Cortex of kidney (tissue), 1 donor: ENCODE data around the gene AKNA.

Source experiments
- DNase-seq: peaks from one replicate; lab custom pipeline; 2025; lab: John Stamatoyannopoulos, UW

The AKNA gene

GRCh38 chr9:114414346-114414745 is 26.6 kb upstream of the AKNA start:
- DNase-seq, result no peak

GRCh38 chr9:114413861-114414301 is 26.1 kb upstream of the AKNA start:
- no peak for DNase-seq

- DNase-seq, result no peak
Measured at GRCh38 chr9:114412048-114412683, 24.4 kb upstream of the AKNA start.

- DNase-seq, result no peak
Measured at GRCh38 chr9:114411452-114411851, 23.7 kb upstream of the AKNA start.

- DNase-seq, result no peak
Measured at GRCh38 chr9:114410910-114411309, 23.1 kb upstream of the AKNA start.

DNA sequence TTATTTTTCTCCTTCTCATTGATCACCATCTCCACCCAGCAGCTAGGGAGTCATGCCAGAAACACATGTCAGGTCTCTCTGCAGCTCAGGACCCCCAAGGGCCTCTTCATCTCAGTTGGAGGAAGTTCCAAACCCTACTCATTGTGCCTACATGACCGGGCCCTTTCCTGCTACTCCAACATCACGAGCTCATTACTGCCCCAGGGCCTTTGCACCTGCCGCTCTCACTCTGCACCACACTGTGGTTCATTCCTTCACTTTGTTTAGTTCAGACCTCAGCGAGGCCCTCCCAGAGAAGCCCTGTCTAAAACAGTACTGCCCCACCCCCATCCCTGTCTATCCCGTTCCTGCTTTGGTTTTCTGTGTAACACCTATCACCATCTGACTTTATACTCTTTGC is 22.1 kb upstream of the AKNA start:
- DNase-seq, result no peak

- no peak for DNase-seq
Measured at GRCh38 chr9:114409103-114409780, 21.5 kb upstream of the AKNA start.

DNA sequence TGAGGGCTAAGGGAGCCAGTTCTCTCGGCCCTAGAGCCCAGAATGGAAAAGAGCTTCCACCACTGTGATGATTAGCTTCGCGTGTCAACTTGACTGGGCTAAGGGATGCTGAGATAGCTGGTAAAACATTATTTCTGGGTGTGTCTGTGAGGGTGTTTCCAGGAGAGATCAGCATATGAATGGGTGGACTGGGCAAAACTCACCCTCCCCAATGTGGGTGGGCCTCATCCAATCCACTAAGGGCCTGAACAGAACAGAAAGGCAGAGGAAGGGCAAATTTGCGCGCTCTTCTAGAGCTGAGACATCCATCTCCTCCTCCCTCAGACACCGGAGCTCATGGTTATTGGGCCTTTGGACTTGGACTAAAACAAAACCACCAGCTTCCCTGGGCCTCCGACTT is 20.9 kb upstream of the AKNA start:
- DNase-seq, result no peak

GRCh38 chr9:114407889-114408288 is 20.1 kb upstream of the AKNA start:
- DNase-seq, result no peak

DNA sequence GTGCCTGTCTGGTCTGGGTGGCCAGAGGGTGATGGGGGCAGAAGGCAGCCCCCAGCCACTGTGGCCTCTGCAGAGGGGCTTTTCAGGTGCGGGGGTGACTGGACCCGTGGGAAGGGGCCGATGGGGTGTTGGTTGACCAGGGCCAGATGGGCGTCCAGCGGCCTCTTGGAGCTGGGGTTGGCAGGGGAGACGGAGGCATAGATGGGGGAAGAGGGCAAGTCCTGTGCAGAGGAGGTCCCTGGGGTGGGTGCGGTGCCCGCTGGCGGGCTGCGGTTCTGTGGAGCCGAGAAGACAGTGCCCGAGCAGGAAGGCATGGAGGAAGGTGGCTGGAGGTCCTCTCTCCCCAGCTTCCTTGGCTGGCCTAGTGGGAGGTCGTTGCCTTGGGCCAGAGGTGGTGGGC is 18.7 kb upstream of the AKNA start:
- no peak for DNase-seq

GRCh38 chr9:114405294-114406034 is 17.7 kb upstream of the AKNA start:
- no peak for DNase-seq

DNA sequence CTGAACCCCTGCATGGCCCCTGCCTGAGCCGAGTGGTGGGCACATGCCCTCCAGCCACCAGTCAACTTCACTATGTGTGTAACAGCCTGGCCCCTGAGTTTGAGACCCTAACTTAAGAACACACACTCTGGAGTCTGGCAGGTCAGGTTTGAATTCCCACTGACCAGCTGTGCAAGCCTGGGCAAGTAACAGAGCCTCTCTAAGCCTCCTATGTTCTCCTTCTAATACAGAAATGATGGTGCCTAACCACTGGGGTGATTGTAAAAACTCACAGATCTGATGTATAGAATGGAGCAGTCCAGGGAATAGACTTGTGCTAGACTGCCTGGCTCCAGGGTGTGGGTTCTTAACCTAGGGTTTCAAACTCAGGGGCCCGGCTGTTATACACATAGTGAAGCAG is 16.7 kb upstream of the AKNA start:
- no peak for DNase-seq

DNA sequence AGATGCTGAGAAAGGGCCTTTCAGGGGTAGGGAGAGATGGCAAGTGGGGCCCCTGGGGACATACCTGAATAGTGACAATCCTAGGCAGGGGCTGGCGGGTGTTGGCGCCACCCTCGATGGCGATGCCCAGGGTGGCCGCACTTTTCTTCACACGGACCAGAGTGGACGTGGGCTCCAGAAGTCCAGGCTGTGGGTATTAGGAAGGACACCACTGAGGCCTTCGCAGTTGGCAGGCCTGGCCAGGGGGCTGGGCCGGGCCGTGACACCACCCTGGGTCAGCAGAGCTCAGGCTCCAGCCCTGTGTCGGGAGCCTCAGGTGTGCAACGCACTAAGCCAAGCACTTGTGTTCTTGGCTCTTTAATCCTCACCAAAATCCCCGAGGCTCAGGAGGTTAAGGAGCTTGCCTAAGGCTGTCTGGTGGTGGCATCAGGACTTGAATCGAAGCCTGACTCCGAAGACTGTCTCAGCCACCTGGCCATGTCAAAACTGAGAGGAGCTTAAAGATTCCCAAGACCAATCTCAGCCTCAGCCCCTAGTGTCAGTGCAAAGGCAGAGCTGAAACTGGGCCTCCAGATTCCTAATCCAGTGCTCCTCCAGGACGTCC is 15.5 kb upstream of the AKNA start:
- DNase-seq, result no peak

GRCh38 chr9:114401344-114401743 is 13.6 kb upstream of the AKNA start:
- no peak for DNase-seq

- no peak for DNase-seq
Measured at GRCh38 chr9:114400772-114401171, 13.0 kb upstream of the AKNA start.

DNA sequence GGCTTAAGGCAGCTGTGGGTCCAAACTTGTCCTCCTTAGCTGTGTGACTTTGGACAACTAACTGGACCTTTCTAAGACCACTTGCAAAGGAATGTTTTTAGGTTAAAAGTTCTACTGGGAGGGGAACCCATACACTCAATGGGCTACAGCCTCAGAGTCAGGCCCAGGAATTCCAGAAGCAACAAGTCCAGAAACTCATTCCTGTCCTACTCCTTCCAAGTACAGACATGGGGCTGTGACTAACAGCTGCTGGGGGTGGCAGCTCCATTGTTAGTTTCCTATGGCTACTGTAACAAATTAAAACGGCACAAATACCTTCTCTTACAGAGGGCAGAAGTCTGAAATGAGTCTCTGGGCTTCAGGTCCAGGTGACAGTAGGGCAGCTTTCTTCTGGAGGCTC is 12.4 kb upstream of the AKNA start:
- no peak for DNase-seq

GRCh38 chr9:114399381-114399780 is 11.6 kb upstream of the AKNA start:
- no peak for DNase-seq

DNA sequence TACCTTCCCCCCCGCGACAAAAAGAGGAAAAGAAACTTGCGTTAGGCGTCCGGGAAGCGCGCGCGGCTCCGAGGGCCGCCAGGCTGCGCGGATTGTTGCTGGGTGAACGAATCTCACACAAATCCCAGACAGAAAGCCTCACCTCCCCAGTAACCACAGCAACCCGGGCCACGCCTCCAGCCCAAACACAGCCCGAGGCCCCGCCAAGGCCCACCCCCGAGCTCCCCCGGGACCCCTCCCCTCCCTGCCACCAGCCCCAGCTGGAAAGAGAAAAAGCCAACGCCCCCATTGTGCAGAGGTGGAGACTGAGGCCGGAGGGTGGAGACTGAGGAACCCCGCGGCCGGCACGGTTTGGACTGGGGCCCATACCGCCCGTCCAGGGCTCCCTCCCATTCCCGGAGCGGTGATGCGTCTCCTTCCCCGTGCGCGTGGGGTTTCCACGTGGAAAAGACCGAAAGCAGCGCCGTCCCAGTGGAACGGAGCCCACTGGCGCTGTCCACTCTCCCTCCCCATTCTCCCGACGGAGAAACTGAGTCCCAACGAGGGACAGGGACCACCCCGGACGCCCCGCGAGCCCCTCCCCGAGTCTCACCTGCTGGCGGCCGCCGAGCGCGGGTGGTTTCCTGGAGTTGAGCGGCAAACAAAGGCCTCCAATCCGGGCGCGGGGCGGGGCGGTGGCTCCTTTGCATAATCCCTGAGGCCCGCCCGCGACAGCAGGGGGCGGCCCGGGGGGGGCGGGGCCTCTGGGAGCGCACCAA is 10.2 kb upstream of the AKNA start:
- DNase-seq, result peak; percentile 38

DNA sequence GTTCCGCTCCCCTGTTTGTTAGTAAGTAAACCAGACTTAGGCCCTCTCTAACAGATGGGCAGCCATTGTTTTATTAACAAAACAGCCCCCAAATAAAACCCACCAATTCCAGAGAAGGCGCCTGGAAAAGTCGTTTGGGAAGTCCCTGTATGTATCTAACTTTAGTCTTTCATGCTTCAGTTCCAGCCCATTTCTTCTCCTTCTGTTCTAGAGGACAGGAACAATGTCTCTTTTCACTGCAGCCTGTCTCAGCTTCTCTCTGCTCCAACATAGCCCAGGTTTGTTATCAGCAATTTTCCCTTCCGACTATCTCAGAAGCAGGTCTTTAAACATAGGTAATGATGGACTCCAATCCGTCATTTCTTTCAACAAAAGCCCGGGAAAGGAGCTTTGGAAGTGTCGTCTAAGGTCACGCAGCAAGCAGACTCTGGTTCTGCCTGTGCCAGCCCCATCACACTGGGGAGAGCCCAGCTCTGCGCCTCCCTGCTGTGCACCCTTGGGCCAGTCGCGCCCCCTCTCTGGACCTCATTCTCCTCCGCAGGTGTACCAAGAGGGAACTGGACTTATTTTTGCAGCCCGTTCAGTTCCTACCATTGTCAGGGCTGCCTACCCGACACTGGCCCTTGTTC is 9.6 kb upstream of the AKNA start:
- no peak for DNase-seq

DNA sequence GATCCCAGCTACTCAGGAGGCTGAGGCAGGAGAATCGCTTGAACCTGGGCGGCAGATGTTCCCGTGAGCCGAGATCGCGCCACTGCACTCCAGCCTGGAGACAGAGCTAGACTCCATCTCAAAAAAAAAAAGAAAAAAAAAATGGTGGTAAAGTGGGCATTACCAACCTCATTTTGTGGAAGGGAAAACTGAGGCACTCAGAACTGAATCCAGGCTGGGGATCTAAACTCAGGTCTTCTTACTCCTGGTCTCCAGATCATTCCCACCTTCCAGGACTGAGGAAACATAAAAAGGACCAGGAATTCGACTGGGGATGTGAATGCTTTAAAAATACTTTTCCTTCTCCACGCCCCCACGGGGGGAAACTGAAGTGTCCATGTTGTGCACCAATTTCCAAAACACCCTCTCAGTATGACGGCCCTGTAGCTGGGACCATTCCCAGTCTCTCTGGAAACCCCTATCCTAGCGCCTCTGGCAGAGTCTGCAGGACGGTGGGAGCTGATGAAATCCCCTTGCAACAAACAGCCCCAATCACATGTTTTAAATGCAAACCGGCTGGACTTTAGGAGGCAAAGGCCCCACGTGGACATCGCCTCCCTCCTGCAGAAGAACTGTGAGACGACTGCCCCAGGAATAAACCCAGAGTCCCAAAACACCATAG is 8.9 kb upstream of the AKNA start:
- DNase-seq, result no peak

DNA sequence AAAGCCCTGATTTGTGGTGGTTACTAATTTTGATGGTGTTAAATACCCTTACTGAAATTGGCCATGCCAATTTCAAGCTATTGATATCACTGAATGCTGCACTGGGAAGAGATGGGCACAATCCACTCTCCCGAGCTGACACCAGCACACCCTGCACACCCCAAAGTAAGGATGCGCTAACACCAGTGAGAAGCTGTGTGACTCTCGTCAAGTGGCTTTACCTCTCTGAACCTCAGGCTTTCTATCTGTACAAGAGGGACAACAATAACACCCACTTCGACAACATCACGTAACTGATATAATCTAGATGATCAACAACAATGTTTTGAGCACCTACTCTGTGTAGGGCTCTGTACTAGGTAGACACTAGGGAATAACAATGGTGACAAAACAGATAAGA is 8.0 kb upstream of the AKNA start:
- DNase-seq, result no peak
